SH-SY5Y (cell line): ENCODE data around the gene RBMS1.

Source experiments
- GATA2 ChIP-seq: IDR thresholded peaks from 2 replicates; pipeline ENCODE4 v1.6.1; 2011; ENCODE audit warnings: mild to moderate bottlenecking, low read depth, low read length
- GATA3 ChIP-seq: IDR thresholded peaks from 2 replicates; pipeline ENCODE4 v1.6.1; 2011; ENCODE audit warnings: low read depth, mild to moderate bottlenecking, low read length, moderate library complexity

RBMS1 gene

DNA sequence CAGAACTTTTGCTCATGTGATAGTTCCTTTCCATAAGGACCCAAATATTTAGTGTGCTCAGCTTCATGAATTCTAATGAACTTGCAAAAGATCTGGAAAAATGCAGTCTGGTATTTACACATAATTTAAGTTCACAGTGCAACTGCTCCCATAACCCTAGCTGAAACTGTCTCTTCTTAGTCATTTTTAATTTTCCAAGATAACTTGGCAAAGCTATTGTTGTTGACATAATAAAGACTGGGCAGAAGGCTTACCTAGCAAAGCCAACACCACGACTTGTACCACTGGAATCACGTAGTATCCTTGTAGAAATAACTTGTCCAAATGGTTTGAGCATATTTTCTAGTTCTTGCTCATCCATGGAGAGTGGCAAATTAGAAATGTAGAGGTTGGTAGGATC is 190.5 kb downstream of the RBMS1 start:
- no peak for TF ChIP-seq GATA2
- TF ChIP-seq GATA3 = no peak

DNA sequence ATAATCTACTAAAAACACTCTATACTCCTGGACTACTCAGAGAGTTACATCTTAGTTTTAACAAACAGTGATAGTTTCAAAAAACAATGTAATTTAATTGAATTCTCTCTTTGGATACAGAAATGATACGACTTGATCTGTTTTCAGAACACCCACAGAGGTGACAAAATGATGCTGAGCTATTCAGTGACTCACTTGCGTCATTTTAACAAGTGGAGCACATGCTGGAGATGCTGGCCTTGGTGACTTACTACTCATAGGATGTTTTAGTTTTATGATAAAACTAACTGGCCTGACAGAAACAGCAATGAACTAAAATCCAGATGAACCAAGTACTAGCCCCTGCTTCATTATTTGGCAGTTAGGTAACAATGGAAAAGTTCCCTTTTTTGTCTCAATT is 192.2 kb downstream of the RBMS1 start:
- TF ChIP-seq GATA3 = no peak
- TF ChIP-seq GATA2 = no peak

DNA sequence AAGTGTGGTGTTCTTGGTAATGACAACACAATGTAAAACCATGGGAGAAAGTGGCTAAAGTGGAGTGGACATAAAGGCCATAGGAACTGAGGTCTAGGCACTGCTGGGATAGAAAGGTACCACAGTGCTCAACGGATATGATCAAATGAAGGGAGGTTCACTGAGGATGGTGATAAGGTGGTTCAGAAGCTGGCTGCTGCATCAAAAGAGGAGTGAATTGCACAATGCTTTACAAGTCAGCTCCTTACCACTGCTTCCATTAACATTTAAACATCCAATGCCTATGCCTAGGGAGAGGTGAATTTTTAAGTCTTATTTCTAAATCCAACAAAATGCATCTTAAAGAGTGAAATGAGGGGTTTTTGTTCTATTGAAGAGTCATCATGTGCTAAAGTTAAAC is 193.4 kb downstream of the RBMS1 start:
- TF ChIP-seq GATA3 (no peak), GATA2 (no peak)

DNA sequence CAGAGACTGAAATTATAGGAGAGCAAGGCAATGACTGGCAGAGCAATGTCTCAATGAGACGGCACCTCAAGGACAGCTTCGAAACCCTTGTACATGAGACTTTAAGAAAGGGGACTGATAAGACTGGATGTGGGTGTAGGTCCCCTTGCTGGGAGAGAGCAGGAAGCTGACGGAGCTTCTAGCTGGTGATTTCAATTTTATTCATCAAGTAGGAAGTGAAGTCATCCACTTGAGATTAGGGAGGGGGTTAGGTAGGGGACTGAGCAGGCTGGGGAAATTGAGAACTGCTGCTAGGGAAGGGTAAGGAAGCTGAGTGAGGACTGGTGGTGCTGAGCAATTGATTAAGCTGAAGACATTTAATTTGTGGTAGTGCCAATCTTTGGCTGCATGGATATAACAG is 194.1 kb downstream of the RBMS1 start:
- TF ChIP-seq GATA2 = no peak
- TF ChIP-seq GATA3 = no peak

DNA sequence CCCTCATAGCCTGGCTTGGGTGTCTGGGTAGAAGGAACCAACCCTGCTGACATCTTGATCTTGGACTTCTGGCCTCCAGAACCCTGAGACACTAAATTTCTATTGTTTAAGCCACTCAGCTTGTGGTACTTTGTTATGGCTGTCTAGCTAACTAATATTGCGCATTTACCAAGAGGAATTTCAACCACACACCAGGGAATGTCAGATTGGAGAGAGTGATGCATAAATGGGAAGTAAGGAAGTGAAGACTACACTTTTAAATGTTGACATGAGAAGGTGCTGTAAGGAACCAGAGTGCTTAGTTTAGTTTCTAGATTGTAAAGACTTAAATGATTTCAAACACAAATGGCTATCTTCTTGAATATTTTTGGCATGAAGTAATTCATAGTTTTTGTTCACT is 194.6 kb downstream of the RBMS1 start:
- TF ChIP-seq GATA3 = no peak
- TF ChIP-seq GATA2 = no peak

DNA sequence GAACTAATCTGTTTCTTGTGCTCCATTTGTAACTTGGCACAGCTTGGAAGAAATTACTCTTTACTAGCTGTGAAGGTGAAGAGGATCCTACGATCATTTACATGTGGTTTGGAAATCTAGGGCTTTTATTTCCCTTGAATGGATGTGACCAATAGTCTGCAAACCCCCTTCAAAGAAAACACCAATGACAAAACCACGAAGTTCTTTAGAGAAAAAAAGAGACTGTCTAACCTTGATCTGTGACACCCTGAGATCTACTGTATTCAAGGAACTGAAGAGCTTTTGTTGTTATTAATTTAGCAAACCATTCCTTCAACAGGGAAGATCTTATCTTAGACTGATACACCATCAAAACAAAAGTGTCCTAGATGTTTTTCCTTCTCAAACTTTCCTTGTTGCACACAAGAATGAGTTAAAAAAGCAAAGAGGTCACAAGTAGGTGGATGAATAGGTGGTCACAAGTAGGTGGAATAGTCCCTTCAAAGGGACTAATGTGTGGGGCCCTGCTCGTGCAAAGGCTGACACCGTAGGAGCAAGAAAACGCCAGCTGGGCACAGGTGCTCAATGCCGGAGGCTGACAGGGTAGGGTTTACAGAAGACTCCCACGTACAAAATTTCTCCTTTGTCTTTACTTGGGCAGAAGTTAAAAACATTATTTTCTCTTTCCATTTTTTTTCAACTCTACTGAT is 197.9 kb downstream of the RBMS1 start:
- TF ChIP-seq GATA3 (no peak), GATA2 (no peak)

DNA sequence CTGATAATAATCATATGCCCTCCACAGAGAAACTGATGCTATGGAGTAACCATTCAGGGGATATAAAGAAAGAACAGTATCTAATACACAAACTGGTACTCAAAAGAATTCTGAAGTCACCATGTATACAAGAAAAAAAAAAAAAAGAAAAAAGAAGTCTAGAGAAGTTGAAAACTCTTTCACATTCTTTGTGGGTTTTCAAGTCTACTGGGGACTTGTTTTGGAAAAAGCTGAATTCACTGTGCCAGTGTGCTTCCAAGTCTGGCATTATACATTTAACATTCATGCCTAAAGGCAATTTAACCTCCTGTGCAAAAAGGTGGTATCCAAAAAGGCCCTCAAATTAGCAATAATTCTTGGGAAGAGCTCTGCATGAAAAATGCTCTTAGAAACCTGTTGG is 198.7 kb downstream of the RBMS1 start:
- TF ChIP-seq GATA2 (no peak), GATA3 (no peak)

DNA sequence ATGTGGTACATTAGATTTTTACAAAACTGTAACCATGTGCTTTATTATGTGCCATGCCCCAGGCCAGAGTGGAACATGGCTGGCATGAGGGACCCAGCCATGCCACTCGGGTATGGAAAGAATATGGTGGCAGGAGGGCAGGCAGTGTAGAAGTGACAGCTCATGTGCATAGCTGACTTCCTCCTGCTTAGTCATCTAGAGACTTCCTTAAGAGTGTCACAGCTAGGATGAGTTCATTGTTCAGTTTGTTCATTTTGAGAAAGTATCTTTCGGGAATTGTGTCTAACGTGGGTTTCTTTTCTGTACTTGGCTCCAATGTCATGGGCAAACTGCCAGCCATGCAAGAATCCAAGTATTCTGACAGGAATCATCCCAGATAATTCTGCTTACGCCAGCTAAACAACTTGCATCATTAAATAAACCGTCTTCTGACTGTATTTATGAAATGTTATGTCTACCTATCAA is 199.2 kb downstream of the RBMS1 start:
- TF ChIP-seq GATA3 (no peak), GATA2 (no peak)

DNA sequence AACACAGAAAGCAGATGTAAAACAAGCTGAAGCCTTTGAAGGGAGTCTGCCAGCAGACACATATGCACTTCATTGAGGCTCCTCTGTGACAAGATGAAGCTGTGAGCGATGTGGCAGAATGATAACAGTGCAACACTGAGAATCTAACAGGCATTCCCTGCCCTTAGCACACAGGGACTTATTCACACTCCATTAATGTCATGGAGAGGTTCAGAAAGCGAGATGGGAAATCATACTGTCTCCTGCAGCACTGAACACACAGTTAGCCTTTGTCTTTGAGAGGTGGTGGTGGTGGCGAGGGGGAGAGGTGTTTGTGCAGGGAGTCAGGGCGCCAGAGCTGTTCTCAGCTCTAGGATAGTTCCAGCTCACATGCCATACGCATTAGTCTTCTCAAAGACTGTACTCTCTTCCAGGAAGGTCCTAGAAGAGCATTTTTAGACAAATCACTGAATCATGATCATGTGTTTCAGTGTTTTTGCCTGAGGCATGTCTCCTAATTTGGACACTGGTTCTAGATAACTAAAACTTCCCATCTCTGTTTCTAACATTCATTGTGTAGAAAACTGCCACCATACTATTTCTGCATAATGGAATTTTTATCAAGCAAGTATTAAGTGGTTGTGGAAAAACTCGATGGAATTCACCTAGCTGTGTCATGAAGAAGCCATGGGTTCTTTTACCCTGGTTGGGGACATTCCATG is 200.1 kb downstream of the RBMS1 start:
- TF ChIP-seq GATA2 (peak; percentile 92), GATA3 (peak; percentile 83)

DNA sequence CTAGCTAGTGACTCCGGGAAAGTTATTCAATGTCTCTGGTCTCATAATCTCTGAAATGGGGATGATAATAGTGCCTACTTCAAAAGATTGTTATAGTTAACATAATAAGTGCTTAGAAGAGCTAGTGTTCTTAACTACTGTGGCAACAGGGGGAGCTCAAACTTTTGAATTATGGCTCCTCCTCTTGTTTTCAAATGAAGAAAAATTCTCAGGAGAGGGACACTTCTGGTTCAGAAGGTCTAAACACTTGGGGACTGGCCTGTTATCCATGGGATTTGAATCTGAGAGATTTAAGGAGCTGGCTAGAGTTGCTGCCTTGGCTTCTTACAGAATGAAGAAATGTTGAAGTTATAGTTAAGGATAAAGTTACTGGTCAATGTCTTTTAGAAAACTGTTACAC is 201.4 kb downstream of the RBMS1 start:
- TF ChIP-seq GATA3 (no peak), GATA2 (no peak)

DNA sequence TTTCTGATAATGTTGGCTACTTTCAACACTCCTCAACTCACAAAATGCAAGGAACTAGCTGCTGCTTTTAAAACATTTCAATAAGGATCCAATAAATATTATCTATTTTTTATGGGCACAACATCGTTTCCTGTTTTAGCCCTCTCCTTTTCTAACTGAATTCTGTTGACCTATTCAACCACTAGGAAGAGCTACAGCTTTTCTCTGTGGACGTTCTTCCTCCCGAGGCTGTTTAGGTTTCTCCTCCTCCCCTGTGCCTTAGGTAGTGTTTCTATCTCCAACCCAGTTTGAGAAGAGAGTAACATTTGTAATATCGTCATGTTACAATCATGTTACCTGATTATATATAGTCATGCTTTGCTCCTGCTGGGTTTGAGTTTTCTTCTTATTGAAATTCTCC is 202.2 kb downstream of the RBMS1 start:
- no peak for TF ChIP-seq GATA3
- no peak for TF ChIP-seq GATA2

DNA sequence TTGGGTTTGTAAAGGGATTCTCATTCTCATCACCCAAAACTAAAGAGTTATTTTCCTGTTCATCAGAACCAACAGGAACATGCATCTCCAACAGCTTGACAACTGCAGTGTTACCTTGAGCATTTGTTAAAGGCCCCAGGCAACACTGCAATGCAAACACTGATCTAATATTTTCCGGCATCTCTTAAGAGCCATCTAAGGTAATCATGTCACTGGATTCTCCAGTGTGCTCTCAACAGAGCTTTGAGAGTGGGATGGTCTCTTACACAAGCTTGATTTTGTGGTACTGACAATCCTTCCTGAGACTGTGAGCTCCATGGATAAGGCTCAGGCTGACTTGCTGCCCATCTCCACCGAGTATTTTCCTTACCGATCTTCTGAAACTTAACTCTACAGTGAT is 203.0 kb downstream of the RBMS1 start:
- TF ChIP-seq GATA2 = no peak
- TF ChIP-seq GATA3 = no peak

DNA sequence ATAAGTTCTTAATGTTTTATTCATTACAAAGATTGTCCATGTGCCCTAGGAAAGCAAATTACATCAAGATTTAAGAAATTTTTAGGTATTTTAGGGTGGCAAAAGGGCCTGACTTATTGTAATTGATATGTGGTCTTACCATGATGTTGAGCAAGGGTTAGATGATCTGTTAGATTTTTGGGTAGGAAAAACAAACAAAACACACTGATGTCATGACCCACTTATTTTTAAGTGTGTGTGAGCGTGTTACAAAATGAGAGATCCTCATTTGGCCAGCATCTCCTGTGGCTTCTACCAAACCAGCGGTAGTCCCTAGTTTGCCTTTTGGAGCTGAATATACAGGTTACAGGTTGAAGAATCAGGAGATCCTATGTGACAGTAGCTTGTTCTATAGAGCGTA is 203.8 kb downstream of the RBMS1 start:
- TF ChIP-seq GATA2 (no peak), GATA3 (no peak)

DNA sequence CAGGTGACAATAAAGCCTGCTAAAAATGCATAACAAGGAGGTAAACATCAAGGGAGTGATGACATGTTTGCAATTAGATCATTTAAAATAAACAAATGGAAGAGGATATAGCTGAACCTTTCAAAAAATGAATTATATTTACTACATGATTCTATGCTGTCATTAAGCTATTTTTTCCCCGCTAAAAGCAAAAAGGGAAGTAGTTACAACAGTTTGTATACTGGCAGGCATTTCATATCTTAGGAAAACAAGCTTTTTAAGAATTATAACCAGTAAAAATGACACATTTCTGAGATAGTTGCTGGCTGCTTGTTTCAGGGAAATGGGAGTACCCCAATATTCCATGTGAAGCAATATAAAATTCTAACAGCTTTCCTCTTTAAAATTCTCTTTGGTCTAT is 204.5 kb downstream of the RBMS1 start:
- TF ChIP-seq GATA3 = no peak
- no peak for TF ChIP-seq GATA2

DNA sequence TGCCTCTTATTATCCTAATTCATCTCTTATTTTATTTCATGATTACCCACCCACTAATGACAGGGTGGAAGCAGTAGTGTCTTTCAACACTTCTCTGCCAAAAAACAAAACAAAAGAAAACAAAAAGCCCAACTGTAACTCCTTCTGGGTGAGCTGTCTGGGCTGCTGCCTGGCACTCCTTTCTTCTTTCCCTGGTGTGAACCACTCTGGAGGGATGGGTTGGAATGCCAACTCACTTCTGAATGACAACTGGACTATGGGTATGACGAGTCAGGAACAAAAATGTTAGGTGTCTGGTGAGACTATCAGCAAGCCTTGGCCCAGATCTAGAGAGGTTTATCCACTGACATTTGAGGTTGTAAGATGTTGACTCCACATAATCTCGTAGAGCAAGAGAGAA is 205.3 kb downstream of the RBMS1 start:
- TF ChIP-seq GATA3 = no peak
- no peak for TF ChIP-seq GATA2

DNA sequence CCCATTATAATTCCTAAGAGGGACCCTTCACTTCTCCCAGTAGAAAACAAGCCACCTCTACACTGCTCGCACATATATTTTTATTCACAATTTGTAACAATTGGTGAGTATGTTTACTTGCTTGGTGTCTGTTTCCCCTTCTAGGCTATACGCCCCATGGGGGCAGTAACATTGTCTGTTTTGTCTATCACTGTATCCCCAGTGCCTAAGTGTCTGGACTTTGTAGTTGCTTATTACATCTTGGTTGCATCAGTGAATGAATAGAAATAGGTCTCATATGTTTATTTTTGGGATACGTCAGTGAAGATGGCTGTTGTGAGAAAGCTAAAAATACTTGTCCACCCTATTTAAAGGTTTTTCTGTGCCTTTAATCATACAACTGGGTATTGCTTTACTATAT is 206.1 kb downstream of the RBMS1 start:
- TF ChIP-seq GATA3 = no peak
